OCI-LY1 (cell line): ENCODE results near the gene CACNA1C.

Source experiments
- EZH2 ChIP-seq: fragments of 200-600 bp; sonication (generic), shearing (Covaris generic); IDR thresholded peaks from 2 replicates; pipeline ENCODE4 v1.8.0; 2017; ENCODE audit warnings: borderline replicate concordance, mixed run types, mild to moderate bottlenecking, antibody characterized with exemption, low read length, moderate library complexity, mixed read lengths
- TF ChIP-seq, protein P1 (sequence below): fragments of 200-600 bp; sonication (generic), shearing (Covaris generic); IDR thresholded peaks from 2 replicates; pipeline ENCODE4 v1.5.1; 2017; ENCODE audit warnings: mild to moderate bottlenecking, antibody characterized with exemption, low read length, moderate library complexity, mixed read lengths

GRCh38 chr12:2683283-2684025 lies 630.7 kb downstream of the CACNA1C start:
- TF ChIP-seq, protein P1, sequence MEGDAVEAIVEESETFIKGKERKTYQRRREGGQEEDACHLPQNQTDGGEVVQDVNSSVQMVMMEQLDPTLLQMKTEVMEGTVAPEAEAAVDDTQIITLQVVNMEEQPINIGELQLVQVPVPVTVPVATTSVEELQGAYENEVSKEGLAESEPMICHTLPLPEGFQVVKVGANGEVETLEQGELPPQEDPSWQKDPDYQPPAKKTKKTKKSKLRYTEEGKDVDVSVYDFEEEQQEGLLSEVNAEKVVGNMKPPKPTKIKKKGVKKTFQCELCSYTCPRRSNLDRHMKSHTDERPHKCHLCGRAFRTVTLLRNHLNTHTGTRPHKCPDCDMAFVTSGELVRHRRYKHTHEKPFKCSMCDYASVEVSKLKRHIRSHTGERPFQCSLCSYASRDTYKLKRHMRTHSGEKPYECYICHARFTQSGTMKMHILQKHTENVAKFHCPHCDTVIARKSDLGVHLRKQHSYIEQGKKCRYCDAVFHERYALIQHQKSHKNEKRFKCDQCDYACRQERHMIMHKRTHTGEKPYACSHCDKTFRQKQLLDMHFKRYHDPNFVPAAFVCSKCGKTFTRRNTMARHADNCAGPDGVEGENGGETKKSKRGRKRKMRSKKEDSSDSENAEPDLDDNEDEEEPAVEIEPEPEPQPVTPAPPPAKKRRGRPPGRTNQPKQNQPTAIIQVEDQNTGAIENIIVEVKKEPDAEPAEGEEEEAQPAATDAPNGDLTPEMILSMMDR = no peak; the same call in 1 of the 2 replicates
- TF ChIP-seq EZH2 = no peak
